Duodenal mucosa (tissue), 2 donors: ENCODE results near the gene LRIG1.

Source experiments
- H3K27ac ChIP-seq: one replicate; pipeline ENCODE4 v1.7.0; 2013; ENCODE audit warnings: low read depth, low read length
- H3K27me3 ChIP-seq, 2 donors: one replicate each; pipeline ENCODE4 v1.7.0; 2013; ENCODE audit warnings: low read length in 2 of 2, control low read depth in 1 of 2; ENCODE audit not compliant: insufficient read depth in 2 of 2, control insufficient read depth in 1 of 2
- H3K36me3 ChIP-seq, 2 donors: one replicate each; pipeline ENCODE4 v1.7.0; 2013; ENCODE audit warnings: low read length in 2 of 2, control low read depth in 1 of 2; ENCODE audit not compliant: insufficient read depth in 2 of 2, control insufficient read depth in 1 of 2
- H3K4me1 ChIP-seq, 2 donors: one replicate each; pipeline ENCODE4 v1.7.0; 2013; ENCODE audit warnings: low read length in 2 of 2, control low read depth in 1 of 2; ENCODE audit not compliant: insufficient read depth in 2 of 2, control insufficient read depth in 1 of 2
- H3K4me3 ChIP-seq, 2 donors: one replicate each; pipeline ENCODE4 v1.7.0; 2013; ENCODE audit warnings: low read length in 2 of 2, low read depth in 1 of 2
- H3K9ac ChIP-seq, 2 donors: one replicate each; pipeline ENCODE4 v1.7.0; 2013; ENCODE audit warnings: low read length in 2 of 2, low read depth in 1 of 2
- H3K9me3 ChIP-seq, 2 donors: one replicate each; pipeline ENCODE4 v1.7.0; 2013; ENCODE audit warnings: low read length in 2 of 2, control low read depth in 1 of 2; ENCODE audit not compliant: control insufficient read depth in 1 of 2

The LRIG1 gene, protein sequence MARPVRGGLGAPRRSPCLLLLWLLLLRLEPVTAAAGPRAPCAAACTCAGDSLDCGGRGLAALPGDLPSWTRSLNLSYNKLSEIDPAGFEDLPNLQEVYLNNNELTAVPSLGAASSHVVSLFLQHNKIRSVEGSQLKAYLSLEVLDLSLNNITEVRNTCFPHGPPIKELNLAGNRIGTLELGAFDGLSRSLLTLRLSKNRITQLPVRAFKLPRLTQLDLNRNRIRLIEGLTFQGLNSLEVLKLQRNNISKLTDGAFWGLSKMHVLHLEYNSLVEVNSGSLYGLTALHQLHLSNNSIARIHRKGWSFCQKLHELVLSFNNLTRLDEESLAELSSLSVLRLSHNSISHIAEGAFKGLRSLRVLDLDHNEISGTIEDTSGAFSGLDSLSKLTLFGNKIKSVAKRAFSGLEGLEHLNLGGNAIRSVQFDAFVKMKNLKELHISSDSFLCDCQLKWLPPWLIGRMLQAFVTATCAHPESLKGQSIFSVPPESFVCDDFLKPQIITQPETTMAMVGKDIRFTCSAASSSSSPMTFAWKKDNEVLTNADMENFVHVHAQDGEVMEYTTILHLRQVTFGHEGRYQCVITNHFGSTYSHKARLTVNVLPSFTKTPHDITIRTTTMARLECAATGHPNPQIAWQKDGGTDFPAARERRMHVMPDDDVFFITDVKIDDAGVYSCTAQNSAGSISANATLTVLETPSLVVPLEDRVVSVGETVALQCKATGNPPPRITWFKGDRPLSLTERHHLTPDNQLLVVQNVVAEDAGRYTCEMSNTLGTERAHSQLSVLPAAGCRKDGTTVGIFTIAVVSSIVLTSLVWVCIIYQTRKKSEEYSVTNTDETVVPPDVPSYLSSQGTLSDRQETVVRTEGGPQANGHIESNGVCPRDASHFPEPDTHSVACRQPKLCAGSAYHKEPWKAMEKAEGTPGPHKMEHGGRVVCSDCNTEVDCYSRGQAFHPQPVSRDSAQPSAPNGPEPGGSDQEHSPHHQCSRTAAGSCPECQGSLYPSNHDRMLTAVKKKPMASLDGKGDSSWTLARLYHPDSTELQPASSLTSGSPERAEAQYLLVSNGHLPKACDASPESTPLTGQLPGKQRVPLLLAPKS

DNA sequence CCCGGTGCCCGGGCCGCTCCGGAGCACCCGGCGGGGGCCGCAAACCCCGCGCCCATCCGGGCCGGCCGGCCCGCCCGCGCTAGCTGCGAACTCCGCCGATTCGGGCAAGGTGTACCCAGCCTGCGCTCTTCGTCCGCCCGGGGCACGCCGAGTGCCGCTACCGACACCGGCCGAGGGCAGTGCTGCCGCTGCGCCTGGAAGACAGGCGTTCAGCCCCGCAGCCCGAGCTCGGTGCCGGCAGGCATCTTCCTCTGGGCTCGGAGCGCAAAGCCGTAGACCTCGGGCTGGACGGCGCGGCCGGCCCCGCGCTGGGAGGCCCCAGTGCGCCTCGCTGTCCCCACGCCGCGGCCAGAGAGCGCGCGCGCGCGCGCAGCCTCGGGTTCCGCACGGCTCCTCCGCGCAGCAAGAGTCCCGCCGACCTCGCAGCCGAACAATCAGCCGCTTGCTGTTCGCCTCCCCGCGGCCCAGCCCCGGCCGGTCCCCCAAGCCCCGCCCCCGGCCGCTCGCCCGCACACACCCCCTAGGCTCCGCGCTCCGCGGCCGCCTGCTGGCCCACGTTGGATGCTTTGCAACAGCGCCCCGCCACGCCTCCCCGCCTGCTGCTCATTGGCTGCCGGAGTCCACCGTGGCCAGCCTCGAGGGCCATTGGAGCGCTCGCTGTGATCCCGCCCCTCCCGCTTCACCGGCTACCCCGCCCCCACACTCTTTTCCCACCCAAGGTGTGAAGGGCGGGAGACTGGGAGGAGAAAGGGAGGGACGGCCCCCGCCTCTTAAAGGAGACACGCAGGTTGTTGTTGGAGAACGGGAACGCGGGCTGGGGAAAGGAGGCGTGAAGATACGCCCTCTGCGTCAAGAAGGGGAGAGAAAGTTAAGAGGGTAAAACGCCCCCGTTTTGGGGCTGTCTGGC lies at the start of gene LRIG1:
LRIG1 (minus strand) TSS at position 447 of the 907 bp plus-strand sequence. CDS start 615 bp downstream, outside the sequence.
- H3K4me3 ChIP-seq = peak within 1 kb of the TSS; percentile 87 to 90
- no peaks in the 10 kb centered on the region for H3K36me3 ChIP-seq
- H3K4me1 ChIP-seq = peaks cover 30 to 32% of the 10 kb centered on the region in 2 donors
- H3K9me3 ChIP-seq = no peaks in the 10 kb centered on the region
- peak within 1 kb of the TSS; percentile 72 to 87 for H3K9ac ChIP-seq
- no peaks in the 10 kb centered on the region for H3K27me3 ChIP-seq
- peak within 1 kb of the TSS; percentile 89 for H3K27ac ChIP-seq

DNA sequence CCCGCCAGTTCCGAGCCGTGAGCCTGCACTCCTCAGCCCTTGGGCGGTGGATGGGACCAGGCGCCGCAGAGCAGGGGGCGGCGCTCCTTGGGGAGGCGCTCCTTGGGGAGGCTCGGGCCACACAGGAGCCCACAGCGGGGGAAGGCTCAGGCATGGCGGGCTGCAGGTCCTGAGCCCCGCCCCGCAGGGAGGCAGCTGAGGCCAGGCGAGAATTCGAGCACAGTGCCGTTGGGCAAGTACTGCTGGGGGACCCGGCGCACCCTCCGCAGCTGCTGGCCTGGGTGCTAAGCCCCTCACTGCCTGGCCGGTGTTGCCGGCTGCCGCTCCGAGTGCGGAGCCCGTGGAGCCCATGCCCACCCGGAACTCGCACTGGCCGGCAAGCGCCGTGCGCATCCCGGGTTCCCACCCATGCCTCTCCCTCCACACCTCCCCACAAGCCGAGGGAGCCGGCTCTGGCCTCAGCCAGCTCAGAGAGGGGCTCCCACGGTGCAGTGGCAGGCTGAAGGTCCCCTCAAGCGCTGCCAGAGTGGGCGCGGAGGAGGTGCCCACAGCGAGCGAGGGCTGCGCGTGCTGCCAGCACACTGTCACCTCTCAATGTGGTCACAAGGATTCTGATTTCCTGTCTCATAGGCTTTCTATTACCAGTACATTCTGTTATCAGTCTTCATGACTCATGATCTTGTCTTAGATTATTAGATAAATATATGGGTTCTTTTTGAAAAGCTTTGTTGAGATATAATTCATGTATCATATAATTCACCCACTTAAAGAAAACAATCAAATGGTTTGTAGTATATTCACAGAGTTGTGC lies 44.0 kb upstream of the LRIG1 start:
- no peak overlapping the region for H3K9ac ChIP-seq
- H3K9me3 ChIP-seq = no peaks in the 10 kb centered on the region

DNA sequence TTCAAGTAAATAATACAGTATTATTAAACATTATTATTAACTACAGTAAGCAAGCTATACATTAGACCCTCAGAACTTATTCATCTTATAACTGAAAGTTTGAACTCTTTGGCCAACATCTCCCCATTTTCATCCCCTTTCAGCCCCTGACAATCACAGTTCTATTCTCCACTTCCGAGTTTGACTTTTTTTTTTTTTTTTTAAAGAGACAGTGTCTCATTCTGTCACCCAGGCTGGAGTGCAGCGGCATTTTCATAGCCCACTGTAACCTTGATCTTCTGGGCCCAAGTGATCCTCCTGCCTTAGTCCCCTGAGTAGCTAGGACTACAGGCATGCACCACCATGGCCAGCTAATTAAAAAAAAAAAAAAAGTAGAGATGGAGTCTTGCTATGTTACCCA lies 41.3 kb upstream of the LRIG1 start:
- Histone ChIP-seq H3K4me3 (no peak overlapping the region), H3K9me3 (no peaks in the 10 kb centered on the region), H3K27ac (no peak overlapping the region), H3K4me1 (no peaks in the 10 kb centered on the region), H3K9ac (no peak overlapping the region), H3K36me3 (no peaks in the 10 kb centered on the region), H3K27me3 (no peaks in the 10 kb centered on the region)

More for the DNA sequence above, 44.0 kb upstream of the LRIG1 start:
- Histone ChIP-seq H3K27ac (no peak overlapping the region), H3K36me3 (no peaks in the 10 kb centered on the region), H3K27me3 (no peaks in the 10 kb centered on the region), H3K4me1 (no peaks in the 10 kb centered on the region), H3K4me3 (no peak overlapping the region)

DNA sequence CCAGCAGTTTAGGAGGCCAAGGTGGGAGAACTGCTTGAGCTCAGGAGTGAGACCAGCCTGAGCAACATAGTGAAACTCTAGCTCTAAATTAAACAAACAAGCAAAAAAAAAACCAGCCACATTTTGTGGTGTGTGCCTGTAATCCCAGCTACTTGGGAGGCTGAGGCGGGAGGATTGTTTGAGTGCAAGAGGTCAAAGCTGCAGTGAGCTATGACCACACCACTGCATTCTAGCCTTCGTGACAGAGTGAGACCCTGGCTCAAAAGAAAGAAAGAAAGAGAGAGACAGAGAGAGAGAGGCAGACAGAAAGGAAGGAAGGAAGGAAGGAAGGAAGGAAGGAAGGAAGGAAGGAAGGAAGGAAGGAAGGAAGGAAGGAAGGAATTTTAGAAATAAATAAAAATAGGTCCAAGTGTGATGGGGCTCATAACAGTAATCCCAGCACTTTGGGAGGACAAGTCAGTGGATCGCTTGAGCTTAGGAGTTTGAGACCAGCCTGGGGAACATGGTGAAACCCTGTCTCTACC lies 38.7 kb upstream of the LRIG1 start:
- Histone ChIP-seq H3K4me1 (no peaks in the 10 kb centered on the region), H3K36me3 (no peaks in the 10 kb centered on the region), H3K9me3 (no peaks in the 10 kb centered on the region), H3K9ac (no peak overlapping the region), H3K27ac (no peak overlapping the region), H3K4me3 (no peak overlapping the region), H3K27me3 (no peaks in the 10 kb centered on the region)

DNA sequence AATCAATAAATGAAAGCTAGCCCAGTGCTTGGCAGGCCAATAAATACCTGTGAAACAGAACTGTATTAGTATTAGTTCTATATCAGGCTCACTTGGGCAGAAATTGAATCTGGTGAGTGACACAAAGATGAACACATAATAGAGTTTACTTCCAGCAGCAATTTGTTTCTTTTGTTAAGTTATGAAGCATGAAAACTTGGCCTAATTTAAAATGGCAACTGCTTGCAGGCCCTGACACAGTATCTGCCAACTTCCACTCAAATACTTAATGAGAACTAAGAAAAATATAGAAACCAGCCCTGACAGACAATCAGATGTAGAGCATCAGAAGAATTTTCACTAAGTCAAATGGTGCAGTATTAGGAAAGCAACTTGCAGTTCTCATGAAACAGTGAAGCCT lies 37.6 kb upstream of the LRIG1 start:
- Histone ChIP-seq H3K4me3 (no peak overlapping the region), H3K27me3 (no peaks in the 10 kb centered on the region), H3K4me1 (no peaks in the 10 kb centered on the region), H3K9me3 (no peaks in the 10 kb centered on the region), H3K9ac (no peak overlapping the region), H3K27ac (no peak overlapping the region), H3K36me3 (no peaks in the 10 kb centered on the region)

DNA sequence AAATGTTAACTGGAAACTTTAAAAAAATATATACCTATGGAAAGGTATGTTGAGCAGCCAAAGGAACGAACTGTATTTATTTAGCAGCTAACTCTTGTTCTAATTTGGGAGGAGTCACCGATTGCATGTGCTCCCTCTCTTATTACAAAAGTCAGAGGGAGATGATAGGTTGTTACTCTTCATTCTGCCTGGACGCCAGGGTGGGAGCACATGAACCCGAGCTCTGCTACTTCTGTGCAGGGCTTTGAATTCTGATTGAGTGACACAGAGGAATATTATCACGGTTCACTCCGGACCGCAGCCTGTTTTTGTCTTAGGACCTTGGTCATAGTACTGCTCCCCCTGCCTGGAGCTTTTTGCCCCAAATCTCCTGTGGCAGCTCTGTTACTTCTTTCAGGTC lies 36.9 kb upstream of the LRIG1 start:
- Histone ChIP-seq H3K4me1 (no peaks in the 10 kb centered on the region), H3K27ac (no peak overlapping the region), H3K9me3 (no peaks in the 10 kb centered on the region), H3K27me3 (no peaks in the 10 kb centered on the region), H3K9ac (no peak overlapping the region), H3K4me3 (no peak overlapping the region), H3K36me3 (no peaks in the 10 kb centered on the region)

DNA sequence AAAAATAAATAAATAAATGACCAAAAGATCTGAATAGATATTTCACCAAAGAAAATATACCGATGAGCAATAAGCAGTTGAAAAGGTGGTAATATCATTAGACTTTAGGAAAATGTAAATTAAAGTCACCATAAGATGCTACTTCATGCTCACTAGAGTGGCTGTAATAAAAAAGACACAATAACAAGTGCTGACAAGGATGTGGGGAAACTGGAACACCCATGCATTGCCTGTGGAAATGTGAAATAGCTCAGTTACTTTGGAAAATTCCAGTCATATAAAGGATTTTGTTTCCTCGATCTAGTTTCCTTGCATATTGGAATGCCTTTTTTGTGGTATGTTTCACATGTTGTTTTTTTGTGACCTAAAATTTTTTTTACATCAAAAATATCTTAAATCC lies 36.0 kb upstream of the LRIG1 start:
- Histone ChIP-seq H3K9ac (no peak overlapping the region), H3K9me3 (no peaks in the 10 kb centered on the region), H3K27me3 (no peaks in the 10 kb centered on the region), H3K27ac (no peak overlapping the region), H3K4me1 (no peaks in the 10 kb centered on the region), H3K4me3 (no peak overlapping the region), H3K36me3 (no peaks in the 10 kb centered on the region)

DNA sequence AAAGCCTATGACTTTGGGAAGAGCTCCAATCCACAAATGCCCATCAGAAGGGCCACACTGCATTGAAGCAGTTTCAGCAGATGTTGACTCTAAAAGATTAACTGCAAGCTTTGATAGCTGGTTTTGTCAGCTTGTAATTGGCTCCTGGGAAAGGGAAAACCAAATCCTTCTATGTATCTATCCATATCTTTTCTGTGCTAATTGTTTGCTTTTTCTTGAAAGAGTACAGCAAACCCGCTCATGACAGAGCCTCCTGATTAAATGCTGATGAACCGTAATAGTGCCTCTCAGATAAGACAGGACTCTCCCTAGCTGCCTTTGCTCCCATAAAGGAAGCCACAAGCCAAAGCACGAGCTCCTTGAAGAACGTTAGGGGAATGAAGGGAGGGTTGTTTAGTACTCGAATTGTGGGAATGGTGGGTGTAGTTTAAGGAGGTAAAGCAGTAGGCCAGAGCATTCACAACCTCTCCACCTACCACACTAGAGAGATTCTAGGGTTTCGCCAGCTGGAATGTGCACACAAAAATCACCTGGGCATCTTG lies 33.6 kb upstream of the LRIG1 start:
- H3K4me1 ChIP-seq = no peaks in the 10 kb centered on the region
- no peaks in the 10 kb centered on the region for H3K36me3 ChIP-seq
- H3K9ac ChIP-seq = no peak overlapping the region
- H3K27ac ChIP-seq = no peak overlapping the region
- H3K27me3 ChIP-seq = no peaks in the 10 kb centered on the region
- H3K9me3 ChIP-seq = no peaks in the 10 kb centered on the region
- H3K4me3 ChIP-seq = no peak overlapping the region
